GM21529 (cell line): ENCODE measurements around the gene RHBG.

Source experiments
- ATAC-seq: cut with Tn5 transposase; IDR thresholded peaks from one replicate; pipeline ENCODE4 v1.9.1; 2021; ENCODE audit not compliant: unreplicated experiment

Gene RHBG

DNA sequence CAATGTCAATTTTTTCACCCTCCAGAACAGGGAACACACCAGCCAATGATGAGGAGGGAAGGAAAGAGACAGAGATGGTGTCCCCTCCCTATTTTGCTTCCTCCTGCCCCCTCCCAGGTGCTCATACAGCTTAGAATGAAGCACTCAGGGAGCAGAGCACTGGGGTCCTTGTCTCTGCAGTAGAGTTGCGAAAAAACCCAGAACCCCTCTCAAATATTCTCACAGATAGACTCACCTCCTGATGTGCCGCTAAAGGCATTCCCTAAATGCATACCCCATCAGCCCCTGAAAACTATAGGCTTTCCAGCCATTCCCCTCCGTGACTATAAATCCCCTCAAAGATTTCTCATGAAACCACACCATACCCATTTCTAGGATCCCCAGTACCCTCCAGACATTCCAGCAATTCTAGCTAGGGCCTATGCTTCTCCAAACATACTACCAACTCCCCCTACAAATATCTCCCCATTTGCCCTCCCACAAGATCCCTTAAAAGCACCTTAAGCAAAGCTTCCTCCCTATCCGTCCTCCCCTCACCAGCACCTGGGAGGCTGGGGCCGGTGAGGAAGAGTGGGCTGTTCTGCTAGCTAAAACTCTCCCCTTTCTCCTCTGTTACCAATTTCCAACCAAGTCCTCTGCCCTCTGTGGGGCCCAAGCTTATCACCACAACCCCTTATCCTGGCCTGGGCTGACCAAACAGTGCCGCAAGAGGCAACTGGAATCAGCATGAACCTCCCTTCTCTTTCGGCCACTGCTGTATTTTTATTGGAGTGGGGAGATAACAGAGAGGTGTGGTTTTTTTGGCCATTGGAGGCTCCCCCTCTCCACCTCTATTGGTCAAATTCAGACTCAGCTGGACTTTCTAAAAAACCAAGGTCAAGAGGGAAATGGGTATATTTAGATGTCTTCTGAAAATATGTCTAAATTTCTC is 54.7 kb downstream of the RHBG start:
- no peak for ATAC-seq

DNA sequence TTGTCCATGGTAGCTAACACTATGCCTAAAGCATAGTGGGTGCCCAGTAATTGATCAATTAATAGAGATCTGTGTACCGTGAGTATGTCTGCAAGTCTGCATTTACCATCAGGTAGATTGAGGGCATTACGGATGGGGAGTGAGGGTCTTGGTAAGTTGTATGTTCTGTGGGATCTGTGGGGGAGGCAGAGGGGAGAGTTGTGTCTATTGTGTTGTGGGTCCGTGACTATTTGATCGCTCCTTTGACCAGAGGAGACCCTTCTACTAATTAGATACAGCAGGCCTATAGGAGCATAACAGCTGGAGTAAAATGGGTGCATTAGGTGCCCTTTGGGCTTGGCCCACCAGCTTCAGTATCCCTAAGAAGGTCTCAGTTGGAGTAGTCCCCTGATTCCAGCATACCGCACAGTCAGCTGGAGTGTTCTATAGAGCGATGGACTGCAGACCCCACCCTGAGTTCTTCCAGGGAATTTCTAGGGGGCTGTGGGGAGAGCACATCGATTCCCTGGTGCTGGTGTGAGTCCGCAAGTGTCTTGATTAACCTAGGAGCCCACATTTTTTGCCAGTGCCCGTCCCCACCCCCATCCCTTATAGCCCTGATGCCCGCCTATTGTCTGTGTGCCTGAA is 55.9 kb downstream of the RHBG start:
- no peak for ATAC-seq

DNA sequence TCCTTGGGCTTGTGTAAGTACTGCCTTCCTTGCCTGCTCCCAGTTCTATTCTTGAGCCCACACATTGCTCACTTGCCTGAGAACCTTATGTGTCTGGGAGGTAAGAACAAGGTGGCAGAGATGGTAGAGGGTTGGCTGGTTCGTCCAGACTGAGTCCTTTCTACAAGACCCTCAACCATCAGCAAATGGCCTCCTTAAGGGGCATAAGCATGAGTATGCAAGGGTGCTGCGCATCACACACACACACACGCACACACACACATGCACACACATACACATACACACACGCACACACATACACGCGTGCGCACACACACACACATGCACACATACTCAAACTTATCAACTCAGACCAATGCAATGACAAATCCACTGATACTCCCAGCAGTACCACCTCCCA is 56.9 kb downstream of the RHBG start:
- ATAC-seq: no peak

DNA sequence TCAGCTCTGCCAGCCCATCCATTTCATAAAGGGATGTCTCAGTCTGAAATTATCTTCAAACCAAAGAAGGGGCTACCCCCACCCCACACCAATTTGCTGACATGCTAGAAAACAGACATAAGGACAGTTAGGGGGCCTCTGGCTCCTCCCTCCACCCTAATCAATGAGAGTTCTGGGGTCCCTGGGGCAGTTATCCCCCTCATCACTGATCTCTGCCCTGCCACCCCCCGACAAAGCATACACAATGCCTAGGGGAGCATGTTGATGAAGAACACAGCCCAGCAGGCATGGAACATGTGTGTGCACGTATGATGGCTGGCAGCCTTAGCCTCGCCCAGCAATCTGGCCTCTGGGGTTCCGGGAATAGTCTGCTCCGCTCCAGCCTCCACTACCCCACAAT is 58.9 kb downstream of the RHBG start:
- ATAC-seq: no peak

DNA sequence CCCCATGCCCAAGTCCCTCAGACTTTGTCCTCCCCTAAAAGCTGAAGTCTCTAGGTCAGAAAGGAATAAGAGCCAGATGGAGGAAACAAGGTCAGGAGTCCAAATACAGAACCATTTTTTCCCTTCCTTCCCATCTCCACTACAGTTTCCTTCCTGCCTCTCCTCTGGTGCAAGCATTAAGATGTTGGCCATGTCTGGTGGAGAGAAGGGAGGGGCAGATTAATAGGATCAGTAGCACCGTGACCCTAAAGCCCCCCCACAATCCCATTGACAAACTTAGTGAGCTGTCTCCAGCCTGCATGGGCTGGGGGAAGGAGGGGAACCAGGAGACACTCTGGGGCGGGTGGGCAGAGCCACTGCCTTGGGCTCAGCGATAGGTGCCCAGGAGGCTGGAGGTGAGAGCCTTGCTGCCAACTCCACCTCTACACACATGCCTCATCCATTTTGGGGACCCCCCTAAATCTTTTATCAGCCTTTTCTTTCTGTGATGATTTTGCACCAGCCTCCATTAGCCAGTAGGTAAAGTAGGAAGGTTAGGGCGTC is 59.8 kb downstream of the RHBG start:
- no peak for ATAC-seq

DNA sequence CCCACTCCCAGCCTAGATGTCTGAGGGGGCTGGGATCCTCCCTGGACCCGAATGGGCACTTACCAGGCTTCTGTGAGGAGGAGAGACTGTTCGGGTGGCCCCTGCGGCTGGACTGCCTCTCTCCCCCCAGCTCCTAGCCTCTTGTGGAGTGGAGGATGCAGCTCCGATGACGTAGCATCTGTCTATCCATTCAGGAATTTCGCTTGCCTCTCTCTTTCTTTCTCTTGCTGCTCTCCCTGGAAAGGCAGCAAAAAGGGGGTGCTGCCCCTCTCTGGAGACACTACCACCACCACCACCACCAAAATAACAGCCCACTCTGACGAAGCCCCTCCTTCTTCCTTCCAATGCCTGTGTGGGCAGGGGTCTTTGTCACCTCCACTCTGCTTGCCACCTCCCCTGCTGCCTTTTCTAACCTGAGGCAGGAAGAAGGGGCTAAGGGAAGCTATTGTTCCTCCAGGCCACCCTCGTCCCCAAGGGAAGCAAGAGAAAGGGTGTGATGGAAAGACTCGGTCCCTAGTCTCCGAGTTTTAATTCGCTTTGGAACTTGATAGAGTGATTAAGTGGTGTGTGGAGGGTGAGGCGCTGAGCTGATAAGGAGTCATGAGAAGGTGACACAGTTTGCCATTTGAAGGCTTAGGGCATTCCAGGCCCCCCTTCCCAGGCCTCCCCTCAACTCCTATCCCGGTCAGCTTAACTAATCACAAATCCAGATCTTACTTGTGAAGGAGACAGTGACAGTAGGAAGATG is 60.5 kb downstream of the RHBG start:
- no peak for ATAC-seq

DNA sequence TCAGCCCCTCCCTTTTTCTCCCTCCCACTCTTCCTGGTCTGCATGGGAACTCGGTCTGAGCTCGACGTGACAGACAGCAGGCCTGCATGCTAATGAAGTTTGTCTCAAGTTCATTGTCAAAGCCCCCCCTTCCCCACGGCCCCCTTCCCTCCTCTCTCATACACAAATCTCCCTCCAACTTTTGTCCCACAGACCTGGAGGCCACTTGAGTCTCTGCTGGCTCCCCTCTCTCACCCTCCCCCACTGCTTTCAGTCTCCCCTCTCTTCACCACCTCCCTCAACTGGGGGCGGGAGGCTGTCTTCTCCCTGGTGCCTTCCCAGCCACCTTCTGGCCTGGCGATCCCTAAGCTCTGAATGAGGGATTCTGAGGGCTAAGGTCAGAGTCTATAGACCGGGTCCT is 61.3 kb downstream of the RHBG start:
- no peak for ATAC-seq

DNA sequence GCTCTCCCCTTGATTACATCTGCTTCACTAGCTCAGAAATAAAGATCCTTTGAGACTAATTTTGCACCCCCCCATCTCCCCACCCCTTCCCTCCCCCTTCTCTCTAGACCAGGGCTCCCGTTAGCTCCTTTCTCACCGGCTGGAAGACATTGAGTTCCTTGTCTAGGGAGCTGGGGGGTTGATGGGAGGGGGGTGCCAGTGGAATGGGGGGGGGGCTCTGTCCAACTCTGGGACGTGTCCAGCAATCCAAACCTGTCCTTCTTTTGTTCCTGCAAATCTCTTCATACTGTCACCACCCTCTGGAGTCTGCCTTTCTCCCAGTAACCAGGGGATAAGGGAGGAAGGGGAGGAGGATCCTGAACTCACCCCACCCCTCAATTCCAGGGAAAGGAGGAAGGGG is 61.9 kb downstream of the RHBG start:
- ATAC-seq: no peak

DNA sequence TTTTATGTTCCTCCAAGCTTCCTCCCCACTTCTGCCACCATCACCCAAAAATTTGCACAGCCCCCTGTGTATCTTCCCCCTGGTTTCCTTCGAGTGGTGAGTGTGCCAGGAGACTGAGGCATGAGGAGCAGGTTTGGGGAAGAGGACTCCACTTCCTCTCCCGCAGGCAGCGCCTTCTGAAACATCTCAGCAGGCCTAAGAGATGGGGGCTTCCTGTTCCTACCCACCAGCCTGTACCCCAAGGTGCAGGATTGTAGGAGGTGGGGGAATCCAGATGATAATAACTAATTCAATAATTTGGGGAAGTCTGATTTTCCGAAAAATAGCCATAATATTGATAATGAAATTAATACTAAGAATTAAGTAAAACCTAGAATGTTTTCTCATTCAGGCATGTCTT is 62.4 kb downstream of the RHBG start:
- ATAC-seq: no peak

DNA sequence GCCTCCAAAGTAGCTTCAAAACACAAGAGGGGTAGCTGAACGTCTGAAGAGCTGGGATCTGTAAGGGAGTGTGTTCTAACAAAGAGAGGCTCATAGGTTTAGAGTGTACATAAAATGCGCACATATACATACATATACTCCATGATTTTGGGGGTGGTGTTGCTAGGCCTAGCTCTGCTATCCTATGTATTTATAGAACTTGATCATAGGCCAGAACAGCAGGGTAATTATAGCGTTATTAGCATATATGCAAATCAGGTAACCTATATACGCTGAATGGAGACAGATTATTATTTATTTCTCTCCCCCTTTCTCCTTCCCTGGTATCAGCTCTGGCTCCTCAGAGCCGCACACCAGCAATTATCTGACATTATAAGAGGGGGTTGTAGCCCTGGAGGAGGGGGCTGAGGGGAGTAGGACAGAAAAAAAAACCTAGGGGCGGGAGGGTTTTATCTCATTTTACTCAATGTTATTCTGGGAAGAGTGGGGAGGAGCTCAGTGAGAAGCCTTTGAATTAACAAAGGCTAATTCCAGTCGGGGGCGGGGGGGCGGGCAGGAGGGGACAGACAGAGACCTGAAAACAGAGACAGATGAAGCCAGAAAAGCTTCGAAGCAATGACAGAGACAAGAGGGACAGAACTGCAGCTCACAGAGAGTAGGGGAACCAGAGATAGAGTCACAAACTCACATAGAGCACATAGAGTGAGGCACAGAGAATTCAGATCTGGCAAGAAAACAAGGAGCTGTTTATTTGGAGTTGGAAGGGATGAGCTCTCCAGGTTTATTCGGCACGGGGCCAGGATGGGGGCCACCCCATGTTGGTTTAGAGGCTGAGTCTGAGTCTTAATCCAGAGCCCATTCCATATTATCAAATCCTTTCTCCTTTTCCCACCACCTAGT is 63.0 kb downstream of the RHBG start:
- no peak for ATAC-seq

DNA sequence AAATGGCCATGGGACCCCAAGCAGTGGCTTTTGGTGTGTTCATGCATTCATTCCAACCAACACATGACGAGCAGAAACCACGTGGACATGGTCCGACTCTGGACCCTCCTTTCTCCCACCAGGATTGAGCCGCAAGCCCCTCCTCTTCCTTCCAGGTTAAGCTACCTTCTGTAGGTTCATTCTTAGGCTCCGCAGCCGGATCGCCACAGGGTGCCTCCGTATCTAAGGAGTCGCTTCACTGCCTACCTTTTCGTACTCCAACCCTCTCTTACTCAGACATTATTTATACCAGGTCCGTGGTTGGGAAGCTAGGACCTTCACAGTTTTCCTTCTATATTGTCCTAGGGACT is 63.6 kb downstream of the RHBG start:
- ATAC-seq: no peak

DNA sequence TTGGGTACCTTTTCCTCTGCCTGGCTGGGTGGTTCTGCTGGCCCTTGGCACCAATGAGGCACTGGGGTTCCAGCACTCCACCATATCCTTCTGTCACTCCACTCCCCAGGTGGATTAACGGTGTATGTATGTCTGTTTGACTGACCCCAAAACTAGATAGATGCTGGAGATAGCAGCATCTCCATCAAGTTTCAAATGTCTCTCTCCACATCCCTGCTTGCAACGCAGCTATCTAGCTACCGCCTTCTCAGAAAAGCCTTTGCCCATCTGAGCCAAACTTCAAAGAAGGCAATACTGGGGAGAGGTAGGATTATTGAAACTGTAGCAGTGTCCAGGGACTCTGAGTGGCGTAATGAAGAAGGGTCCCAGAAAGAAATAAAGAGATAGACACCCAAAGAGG is 64.0 kb downstream of the RHBG start:
- ATAC-seq: no peak

DNA sequence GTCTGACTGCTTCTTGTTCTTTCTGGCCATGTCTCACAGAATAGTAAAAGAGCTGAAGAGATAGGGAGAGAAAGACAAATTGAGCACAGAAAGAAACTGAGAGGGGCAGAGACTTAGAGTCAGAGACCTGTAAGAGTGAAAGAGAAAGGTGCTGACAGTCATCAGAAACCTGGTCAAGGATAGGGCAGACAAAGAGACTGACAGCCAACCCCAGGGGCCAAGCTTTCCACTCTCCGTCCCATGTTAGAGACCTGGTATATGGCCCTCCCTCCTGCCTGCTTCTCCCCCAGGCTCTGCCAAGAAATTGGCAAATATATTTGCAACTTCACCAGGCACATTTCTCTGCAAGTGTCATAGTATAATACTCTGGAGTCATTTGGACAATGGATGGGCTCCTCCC is 64.6 kb downstream of the RHBG start:
- ATAC-seq: no peak
